GM12873 (cell line): Measurements from ENCODE around the gene HNRNPR.

ENCODE experiments used
- TF ChIP-seq, protein P1 (sequence below): IDR thresholded peaks from 2 replicates; pipeline ENCODE4 v1.5.1; 2012; ENCODE audit warnings: low read depth, mild to moderate bottlenecking, moderate library complexity, low read length, control low read depth; ENCODE audit not compliant: insufficient read depth; ENCODE audit errors: missing control alignments

The HNRNPR gene

DNA sequence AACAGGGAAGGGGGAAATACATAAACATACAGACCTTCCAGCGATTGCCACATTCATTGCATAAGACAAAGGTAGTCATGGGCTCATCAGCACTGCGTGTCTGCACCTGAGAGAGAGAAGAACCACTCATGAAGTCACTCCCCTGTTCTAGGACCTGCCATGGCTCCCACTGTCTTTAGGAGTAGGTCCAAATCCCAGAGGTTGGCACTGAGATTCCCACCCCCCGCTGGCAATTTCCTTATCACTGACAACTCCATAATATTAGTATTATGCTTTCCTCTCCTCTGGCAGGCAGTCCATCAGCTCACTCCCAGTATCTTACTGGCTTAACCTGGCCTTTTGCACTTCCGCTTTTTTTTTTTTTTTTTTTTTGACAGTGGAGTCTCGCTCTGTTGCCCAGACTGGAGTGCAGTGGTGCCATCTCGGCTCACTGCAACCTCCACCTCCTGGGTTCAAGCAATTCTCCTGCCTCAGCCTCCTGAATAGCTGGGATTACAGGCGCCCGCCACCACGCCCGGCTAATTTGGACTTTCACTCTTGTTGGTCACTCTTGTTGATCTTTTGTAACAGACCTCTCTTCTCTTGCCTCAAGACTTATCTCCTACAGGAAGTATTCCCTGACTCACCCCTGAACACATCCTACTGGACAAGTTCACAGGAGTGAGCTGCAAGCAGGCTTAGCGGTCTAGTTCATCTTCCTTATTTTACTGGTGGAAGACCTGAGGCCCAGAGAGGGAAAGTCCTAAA lies 40.4 kb upstream of the HNRNPR start:
- TF ChIP-seq, protein P1, sequence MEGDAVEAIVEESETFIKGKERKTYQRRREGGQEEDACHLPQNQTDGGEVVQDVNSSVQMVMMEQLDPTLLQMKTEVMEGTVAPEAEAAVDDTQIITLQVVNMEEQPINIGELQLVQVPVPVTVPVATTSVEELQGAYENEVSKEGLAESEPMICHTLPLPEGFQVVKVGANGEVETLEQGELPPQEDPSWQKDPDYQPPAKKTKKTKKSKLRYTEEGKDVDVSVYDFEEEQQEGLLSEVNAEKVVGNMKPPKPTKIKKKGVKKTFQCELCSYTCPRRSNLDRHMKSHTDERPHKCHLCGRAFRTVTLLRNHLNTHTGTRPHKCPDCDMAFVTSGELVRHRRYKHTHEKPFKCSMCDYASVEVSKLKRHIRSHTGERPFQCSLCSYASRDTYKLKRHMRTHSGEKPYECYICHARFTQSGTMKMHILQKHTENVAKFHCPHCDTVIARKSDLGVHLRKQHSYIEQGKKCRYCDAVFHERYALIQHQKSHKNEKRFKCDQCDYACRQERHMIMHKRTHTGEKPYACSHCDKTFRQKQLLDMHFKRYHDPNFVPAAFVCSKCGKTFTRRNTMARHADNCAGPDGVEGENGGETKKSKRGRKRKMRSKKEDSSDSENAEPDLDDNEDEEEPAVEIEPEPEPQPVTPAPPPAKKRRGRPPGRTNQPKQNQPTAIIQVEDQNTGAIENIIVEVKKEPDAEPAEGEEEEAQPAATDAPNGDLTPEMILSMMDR: no peak

DNA sequence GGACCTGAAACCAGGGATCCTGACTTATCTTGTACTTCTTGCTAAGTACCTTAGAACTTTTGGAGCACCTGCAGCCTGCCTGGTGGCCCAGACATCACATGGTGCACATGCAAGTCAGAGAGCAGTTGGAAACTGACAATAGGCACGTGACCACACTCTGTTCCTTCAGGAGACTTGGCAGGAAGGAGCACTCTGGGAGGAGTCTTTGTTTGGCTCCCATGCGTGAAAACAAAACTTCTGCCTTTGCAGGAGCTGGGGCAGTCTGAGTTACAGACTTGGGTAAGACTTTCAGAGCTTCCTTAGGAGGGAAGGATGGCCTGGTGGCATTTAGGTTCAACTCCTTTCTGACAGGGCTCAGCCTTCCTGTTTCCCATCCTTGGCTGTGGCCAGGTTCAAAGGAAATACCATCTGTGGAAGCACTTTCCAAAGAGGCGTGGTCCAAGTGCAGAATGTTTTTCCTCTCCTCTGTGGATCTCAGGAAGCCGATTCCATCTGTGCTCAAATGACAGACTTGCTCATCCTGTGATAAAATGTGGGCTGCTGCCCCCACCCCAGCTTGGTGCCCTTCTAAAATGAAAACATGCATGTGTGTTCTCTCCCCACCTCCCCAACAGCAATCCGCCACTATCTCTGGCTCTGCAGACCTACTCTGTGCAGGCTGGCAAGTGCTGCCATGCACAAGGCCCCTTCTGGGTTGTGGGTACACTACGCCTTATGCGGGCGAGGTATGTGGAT lies 39.7 kb upstream of the HNRNPR start:
- TF ChIP-seq, protein P1: no peak

- TF ChIP-seq, protein P1: no peak
Measured at GRCh38 chr1:23381233-23381885, 37.3 kb upstream of the HNRNPR start.

DNA sequence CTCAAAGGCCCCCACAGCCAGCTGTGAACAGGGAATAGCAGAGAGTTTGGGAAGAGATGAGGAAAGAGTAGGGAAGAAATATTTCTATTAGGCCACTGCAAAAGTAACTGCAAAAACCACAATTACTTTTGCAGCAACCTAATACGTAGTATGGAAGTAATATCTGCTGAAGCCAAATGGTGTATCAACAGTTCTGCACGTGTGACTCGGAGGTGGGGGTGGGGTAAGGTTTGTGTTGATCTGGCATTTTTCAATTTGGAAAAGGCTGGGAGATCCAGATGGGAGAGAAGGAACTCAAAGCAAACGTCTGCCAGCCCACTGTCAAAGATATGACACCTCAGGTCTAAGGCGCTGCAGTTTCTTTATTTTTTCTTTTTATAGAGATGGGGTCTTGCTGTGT lies 36.6 kb upstream of the HNRNPR start:
- TF ChIP-seq, protein P1: no peak

GRCh38 chr1:23376890-23377811 lies 33.1 kb upstream of the HNRNPR start:
- TF ChIP-seq, protein P1: no peak

- TF ChIP-seq, protein P1: no peak
Measured at GRCh38 chr1:23371987-23372880, 28.1 kb upstream of the HNRNPR start.
